Astrocyte of the hippocampus (primary cell): ENCODE data around the gene FREM3.

Experiments
- DNase-seq: peaks from one replicate; pipeline ENCODE4 v3.0.0; 2011; ENCODE audit warnings: low read depth, low spot score

FREM3 gene

DNA sequence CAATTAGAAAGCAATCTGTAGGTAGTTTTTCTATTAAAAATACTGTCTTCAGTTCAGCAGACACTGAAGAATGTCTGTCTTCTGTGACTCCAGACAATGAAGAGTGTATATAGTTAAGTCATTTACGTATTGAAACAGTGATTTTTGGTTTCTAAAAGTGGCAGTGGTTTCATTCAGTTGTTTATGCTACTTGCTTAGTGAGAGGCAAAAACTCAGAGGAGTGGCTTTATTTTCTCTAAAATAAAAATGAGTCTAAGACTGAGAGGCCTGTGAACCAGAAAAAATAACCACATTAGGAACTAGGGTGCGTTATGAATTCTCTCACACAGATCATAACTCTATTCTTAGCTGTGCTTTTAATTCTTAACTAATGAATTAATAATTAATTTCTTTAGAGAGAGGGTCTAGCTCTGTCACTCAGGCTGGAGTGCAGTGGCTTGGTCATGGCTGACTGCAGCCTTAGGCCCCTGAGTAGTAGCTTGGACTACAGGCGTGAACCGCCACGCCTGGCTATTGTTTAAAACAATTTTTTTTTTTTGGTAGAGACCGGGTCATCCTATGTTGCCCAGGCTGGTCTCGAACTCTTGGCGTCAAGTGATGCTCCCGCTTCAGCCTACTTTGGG is 31.4 kb downstream of the FREM3 start:
- no peak for DNase-seq

DNA sequence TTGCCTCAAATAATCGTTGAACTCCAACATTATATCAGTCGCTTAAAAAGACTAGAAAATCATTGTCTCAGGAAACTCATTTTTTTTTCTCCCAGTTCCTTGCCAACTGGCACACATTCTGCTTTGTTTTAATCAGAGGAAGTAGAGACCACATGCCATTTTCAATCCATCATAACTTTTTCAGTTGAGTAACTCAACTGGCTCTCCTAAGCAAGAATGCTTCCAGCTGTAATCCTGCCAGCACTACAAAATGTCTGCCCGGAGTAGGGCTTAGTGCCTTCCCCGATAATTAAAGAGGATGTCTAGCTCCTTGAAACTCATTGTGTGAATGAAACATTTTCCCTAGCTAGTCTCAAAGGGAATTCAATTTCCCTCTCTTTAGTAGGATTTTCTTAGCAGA is 33.0 kb downstream of the FREM3 start:
- DNase-seq = peak; percentile 63

DNA sequence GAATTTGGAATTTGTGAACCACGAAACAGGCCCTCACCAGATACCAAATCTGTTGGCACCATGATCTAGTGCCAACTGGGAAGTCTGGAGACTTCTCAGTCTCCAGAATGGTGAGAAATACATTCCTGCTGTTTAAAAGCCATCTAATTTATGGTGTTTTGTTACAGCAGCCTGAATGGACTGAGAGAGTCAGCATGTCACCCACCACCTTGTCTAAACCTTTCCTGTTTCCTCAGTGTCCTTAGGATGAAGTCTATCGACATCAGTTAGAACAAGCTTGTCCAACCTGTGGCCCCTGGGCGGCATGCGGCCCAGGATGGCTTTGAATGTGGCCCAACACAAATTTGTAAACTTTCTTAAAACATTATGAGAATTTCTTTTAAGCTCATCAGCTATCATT is 42.1 kb downstream of the FREM3 start:
- DNase-seq = no peak

DNA sequence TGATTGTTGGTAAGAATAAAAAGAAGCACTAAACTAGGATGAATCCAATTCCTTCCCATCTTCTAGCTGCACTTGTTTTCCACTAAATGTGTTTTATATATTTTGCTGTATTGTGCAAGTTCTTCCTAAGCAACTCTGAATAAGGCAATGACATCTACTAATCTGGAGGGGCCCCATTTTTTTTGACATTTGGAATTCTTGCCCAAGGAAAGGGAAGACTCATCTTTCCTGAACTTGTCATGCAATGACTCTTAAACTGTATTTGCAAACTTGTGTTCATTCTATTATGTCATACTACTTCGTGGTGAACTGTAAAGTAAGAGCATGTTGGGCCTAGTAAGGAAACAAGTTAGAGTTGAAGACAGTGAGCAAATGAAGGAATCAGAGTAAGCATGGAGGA is 45.9 kb downstream of the FREM3 start:
- no peak for DNase-seq

DNA sequence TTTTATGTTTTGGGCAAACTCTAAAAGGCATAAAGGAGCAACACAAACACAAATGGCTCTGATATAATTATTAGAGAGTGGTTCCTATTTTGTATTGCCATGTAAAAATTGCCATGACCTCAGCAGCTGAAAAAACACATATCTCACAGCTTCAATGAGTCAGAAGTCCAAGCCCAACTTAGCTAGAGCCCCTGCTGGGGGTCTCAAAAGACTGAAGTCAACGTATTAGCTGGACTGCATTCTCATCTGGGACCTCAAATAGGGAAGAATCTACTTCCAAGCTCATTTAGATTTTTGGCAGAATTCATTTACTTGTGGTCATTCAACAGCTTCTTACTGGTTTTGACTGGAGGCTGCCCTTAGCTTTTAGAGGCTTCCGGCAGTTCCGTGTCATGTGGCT is 47.4 kb downstream of the FREM3 start:
- DNase-seq = peak; percentile 9

DNA sequence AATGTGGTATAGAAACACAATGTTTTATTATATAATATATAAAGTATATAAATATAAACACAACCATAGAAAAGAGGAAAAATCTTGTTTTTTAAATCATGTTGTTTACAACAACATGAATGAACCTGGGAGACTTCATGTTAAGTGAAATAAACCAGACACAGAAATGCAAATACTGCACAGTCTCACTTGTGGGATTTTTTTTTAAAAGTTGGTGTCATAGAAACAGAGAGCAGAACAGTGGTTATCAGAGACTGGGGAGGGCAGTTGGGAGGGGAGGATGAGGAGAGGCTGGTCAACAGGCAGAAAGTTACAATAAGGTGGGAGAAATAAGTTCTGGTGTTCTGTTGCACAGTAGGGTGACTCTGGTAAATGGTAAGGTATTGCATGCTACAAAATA is 57.1 kb downstream of the FREM3 start:
- DNase-seq = no peak

DNA sequence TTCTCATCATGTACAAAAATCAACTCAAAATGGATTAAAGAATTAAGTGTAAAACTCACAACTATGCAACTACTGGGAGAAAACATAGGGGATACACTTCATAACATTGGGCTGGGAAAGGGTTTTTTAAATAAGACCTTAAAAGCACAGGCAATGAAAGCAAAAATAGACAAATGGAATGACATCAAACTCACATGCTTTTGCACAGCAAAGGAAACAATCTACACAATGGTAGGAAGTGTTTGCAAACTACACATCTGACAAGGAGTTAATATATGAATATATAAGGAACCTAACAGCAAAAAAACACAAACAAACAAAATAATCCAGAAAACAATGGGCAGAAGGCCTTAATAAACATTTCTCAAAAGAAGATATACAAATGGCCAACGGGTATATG is 57.9 kb downstream of the FREM3 start:
- DNase-seq = no peak

DNA sequence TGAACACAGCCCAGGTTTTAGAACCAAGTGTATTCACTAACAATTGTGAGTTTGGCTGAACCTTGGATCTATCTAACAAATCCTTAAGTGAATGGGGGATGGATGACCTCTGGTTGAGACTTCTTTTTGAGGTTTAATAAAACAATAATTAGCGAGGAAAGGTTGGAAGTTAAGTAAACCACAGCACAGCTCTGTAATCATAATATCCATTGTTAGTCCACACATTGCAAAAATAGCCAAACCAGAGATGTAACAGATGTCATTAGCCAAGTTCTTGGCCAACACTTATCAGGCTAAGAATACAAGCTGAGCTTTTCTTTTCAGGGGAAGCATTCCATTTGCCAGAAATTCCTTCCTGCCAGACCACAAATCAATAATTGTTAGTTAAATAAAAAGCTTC is 59.1 kb downstream of the FREM3 start:
- DNase-seq = peak; percentile 20

DNA sequence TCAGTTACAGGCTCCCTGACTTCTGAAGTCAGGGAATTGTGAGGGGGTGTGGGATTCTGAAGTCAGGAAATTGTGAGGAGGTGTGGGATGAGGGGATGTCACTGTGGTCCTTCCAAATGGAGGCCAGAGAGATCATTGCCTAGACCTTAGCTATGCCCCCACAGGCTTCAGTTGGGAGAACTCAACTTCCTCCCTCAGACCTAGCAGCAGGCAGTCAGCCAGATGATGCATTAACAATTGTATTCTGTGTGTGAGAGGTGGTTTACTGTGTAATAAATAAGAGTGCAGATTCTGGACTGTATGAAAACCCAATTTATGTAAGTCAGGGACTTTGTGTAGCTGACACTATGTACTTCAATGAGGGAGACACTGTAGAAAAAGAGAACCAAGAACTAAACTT is 65.7 kb downstream of the FREM3 start:
- DNase-seq = no peak

DNA sequence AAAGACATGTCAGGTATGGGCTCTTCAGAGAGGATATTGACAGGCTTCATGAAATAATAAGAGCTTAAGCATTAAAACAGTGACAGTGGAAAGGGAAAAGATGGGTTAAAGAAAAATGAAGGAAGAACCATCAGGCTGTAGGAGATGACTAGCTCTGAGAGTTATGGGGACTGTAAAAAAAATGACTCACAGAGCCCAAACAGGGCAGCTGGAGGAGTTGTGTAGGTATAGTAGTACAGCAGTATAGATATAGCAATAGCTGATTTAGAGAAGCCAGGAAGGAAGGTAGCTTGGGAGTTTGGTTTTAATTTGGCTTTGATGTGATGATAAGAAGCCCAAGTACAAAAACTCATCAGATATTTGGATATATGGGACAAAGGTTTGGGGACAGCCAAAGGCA is 66.6 kb downstream of the FREM3 start:
- DNase-seq = no peak

DNA sequence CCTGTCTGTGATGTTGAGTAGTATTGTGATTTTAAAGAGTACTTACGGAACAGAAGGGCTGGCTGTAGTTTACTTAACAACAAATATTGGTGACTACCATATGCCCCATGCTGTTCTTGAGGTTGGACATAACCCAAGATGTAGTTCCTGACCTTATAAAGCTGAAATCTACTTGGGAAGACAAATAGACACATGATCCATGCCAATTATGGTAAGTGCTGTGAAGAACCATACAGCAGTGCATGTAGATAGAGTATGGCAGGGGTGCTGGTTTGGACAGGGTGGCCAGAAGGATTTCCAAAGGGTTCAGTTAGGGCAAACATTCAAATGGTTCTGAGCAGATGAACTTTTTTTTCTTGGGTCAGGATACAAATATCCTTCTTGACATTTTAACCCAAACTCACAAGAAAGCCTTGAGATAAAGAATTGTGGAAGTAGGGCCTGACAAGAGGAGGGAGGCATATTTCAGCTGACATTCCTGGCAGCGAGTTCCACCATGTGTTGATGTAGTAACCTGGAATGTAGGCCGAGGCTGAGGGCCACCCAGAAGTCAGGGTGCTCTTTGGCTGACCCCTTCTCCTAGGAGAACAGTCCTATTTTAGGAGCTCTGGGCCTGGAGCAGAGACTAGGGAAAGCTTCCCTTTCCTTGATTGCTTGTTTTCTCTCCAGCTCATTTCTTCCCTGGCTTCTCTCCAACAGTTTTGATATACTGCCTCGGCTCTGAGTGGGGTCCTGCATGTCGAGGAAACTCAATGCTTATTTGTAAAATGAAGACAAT is 74.2 kb downstream of the FREM3 start:
- DNase-seq = peak; percentile 64

DNA sequence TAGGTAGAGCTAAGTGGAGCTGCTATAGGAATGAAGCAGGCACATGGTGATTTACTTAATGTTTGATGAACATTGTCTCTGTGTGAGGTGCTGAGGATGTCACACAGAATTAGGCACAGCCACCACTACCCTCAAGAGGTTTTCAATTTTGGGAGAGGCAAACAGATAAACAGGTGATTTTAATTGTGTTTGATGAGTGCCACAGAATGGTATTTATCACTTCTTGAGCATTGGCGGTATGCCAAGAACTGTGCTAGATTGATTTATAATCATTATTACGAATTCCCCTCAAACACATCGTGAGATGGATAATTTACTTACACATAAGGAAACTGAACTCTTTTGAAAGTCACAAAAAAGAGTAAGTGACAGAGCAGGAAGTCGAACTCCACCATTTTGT is 74.8 kb downstream of the FREM3 start:
- no peak for DNase-seq

DNA sequence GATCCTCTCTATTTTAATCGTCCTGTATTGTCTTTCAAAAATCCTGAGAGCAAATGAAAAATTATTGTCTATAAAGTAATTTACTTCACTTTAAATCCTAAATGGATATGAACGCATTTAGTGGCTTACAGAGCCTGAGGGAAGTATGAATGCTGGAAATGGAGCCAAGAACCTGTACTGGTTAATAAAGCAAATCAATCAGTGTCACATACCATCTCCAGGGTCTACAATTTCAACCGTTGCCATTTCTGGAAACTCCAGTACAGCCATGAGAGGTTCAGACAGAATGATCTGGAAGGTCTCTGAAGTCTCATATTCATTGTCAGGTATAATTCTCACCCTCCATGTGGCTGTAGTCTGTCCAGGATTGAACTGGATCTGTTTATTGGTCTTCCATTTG is 76.6 kb downstream of the FREM3 start:
- no peak for DNase-seq

DNA sequence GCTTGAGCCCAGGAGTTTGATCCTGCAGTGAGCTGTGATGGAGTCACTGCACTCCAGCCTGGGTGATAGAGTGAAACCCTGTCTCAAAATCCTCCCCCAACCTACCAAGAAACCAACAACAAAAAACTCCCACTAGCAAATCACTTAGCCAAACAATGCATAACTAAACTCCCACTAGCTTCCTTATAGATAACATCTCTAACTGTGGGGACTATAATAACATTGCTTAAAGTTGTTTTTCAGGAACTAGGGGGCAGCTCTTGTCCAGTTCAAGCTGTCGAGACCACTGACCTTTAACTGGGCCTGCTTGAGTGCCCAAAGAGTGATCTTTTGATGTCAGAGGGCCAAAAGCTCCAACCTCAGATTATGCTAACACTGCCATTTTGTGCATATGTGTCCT is 81.7 kb downstream of the FREM3 start:
- DNase-seq = no peak

DNA sequence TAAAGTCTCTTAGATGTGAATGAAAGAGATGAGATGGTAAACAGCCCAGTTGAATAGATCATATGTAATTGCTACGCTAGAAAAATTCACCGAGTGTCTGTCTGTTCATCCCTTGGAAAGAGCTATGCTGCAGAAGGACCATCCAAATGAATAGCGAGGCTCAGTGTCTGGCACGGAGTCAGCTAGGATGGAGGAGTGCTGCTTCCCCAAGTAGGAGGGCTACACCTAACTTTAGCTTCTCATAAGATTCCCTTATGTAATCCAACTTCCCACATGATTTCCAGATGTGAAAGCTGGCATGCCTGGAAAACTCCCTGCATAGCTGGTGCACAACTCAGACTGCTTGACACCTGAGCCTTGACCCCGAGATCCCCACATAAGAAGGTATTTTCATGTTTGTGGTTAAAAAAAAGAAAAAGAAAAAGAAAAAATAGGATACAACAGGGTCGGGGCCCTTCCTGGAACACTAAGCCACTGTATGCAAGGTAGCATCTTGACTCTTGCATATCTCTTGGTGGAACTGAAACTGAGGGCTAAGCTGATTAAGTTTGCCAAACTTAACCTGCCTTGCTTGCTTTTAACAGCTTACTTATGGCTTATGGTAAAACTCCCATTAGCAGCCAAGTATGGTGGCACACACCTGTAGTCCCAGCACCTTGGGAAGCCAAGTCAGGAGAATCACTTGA is 82.3 kb downstream of the FREM3 start:
- no peak for DNase-seq

DNA sequence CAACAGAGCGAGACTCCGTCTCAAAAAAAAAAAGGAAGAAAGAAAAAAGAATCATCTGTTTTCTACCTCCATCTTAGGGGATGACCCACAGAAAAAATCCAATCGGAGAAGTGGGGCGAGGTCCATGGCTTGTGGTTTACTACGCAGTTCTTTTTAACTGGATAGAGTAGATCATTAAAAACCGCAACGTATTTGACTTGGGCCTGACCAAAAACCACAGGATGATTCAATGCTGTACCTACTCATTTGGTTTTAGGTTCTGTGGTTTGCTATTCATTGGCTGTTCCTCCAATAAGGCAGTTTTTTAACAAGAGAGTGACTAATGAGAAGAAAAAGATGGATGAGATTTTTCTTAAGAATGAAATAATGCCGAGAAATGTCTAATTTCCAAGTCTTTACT is 83.7 kb downstream of the FREM3 start:
- DNase-seq = peak; percentile 77

DNA sequence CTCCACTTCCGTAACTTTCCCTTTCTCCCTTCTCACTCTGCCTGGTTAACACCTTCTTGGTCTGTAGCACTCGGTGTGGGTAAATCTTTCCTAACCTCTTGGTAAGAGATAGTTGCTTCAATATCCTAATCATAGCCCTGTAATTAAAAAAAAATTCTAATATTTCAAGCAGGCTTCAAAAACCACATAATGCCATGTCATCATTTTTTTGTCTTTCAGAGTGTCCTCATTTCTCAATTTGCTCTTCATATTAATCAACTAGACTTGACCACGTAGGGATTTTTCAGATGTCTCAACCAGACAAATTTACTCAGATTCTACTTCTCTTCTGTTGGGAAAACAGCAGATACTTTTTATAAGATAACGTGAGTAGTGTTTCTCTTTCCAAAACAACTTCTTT is 91.0 kb downstream of the FREM3 start:
- DNase-seq = no peak

DNA sequence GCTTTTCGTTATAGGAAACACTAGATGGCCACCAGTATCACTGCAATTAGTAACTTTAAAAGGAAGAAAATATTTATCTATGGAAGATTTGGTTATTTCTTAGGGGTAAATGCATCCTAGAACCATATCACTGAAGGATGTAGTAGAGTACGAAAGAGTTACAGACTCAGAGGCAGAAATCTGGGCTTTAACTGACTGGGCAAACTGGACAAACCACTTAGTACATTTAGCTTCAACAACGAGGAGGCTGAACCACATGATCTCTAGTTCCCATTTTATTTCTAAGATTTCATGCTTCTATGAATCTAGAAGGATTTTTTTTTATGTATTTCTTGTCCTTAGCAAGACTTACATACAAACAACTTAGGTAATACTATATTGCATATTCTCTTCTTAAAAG is 94.0 kb downstream of the FREM3 start:
- DNase-seq = no peak

DNA sequence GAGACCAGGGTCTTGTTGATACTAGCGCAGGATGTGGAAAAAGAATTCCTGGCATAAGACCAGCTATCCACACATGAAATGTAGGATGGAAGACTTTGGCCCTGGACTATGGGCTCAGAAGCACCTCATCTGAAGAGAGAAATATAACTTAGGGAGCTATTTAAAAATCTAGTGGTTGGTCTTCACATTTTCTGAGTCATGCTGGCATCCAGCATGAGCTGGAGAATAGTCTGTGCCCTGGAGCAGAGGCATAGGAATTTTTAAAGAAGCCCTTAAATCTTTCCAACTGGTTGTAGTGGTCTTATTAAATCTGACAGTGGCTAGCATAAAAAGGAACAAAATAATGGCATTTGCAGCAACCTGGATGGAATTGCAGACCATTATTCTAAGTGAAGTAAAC is 100.6 kb downstream of the FREM3 start:
- peak; percentile 12 for DNase-seq

DNA sequence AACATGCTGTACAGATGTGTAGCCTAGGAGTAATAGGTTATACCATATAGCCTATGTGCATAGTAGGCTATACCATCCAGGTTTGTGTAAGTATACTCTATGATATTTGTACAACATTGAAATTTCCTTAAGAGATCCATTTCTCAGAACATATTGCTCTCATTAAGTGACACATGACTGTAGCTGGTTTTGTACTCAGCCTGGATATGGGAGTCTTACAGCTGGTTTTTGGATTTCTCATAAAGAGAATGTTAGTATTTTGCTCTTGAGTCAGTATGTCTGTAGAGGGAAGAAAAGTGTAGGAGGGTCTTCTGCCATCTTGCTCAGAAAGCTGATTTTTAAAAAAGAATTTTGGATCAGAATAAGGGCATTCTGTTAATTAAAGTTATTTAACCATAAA is 101.7 kb downstream of the FREM3 start:
- no peak for DNase-seq

DNA sequence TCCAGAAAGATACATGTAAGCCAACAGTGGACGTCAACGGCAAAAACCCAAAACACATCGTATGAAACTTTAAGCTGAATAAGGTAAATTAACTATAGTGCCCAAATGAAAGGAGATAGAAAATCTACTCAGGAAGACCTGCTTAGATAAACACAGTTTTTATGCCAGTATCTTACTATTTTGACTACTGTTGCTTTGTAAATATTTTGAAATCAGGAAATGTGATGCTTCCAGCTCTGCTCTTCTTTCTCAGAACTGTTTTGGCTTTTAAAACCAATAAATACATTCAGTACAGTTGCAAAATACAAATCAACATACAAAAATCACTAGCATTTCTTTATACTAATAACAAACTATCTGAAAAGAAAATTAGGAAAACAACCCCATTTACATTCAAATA is 103.2 kb downstream of the FREM3 start:
- DNase-seq = no peak

DNA sequence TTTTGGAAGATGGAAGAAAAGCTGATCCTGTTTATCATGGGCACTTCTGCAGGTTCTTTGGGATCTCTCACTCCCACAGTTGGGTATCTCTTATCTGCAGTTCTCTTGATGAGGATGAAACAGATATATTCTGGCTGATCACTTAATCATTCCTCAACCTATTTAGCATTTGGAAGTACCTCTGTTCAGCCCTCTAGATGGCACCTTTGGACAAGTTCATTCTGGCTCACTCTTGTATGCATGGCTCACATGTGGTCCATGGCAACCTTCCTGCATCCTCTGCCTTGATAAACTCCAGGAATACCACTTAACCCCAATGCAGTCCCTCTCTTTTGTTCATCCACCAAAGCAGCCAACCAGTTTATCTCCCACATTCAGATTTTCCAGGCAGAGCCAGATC is 112.8 kb downstream of the FREM3 start:
- peak; percentile 5 for DNase-seq

DNA sequence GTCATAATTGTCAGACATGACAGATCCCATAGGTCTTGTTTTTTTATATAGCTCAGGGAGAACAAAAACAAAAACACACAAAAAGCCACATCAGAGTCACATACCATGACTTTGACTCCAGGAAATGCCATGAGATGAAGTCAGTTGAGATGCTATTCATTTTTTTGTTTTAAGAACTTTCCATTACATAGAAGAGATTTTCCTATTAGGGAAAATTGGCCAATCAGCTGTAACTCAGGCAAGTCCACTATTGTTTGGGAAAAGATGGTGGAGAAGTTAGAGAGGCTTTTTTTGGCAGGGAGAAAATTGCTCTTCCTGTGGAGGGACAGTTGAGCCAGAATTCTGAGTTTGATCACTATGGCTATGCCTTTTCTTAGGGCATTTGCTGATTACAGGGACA is 114.4 kb downstream of the FREM3 start:
- DNase-seq = peak; percentile 40
